SU-DHL-6 (cell line): ENCODE measurements around the gene GPX2.

ENCODE experiments used
- H2AFZ ChIP-seq: fragments of 200-600 bp; sonication (generic); 2 replicates; pipeline ENCODE4 v1.6.1; 2014; ENCODE audit warnings: low read depth, mild to moderate bottlenecking, moderate library complexity, mixed read lengths, antibody characterized with exemption, low read length; ENCODE audit not compliant: severe bottlenecking
- H3F3A ChIP-seq: fragments of 200-600 bp; shearing (Covaris generic); 2 replicates; pipeline ENCODE4 v1.6.0; 2016; ENCODE audit warnings: antibody characterized with exemption, mild to moderate bottlenecking; ENCODE audit not compliant: insufficient read depth
- H3K27ac ChIP-seq: fragments of 200-600 bp; sonication (generic); 2 replicates; pipeline ENCODE4 v1.5.1; 2016; ENCODE audit warnings: low read depth, mild to moderate bottlenecking, low read length, moderate library complexity, mixed read lengths
- H3K27me3 ChIP-seq: fragments of 200-600 bp; sonication (generic), shearing (Covaris generic); 2 replicates; pipeline ENCODE4 v1.6.0; 2014; ENCODE audit warnings: mild to moderate bottlenecking, low read length
- H3K36me3 ChIP-seq: fragments of 200-600 bp; sonication (generic); 2 replicates; pipeline ENCODE4 v1.6.1; 2014; ENCODE audit warnings: mild to moderate bottlenecking, low read length, mixed read lengths
- H3K4me2 ChIP-seq: fragments of 300-600, 200-600 bp; shearing (Covaris generic), sonication (generic); 2 replicates; pipeline ENCODE4 v1.6.0; 2014; ENCODE audit warnings: low read length, low read depth, mild to moderate bottlenecking; ENCODE audit not compliant: poor library complexity, severe bottlenecking
- H3K4me3 ChIP-seq: fragments of 200-600 bp; sonication (generic); 2 replicates; pipeline ENCODE4 v1.5.1; 2014; ENCODE audit warnings: antibody characterized with exemption, low read length, mild to moderate bottlenecking, mixed read lengths; ENCODE audit not compliant: insufficient read depth, poor library complexity, severe bottlenecking
- H3K79me2 ChIP-seq: fragments of 200-600 bp; sonication (generic); 2 replicates; pipeline ENCODE4 v1.6.1; 2014; ENCODE audit warnings: mild to moderate bottlenecking, low read length, moderate library complexity; ENCODE audit not compliant: insufficient read depth
- H3K9ac ChIP-seq: fragments of 200-600 bp; sonication (generic); 2 replicates; pipeline ENCODE4 v1.7.0; 2014; ENCODE audit warnings: mild to moderate bottlenecking, low read length
- H3K9me2 ChIP-seq: fragments of 200-600 bp; sonication (generic); replicated peaks from 2 replicates; pipeline ENCODE4 v1.6.1; 2014; ENCODE audit warnings: low read length; ENCODE audit not compliant: insufficient read depth
- H3K9me3 ChIP-seq: fragments of 200-600 bp; sonication (generic); 2 replicates; pipeline ENCODE4 v1.6.1; 2014; ENCODE audit warnings: low read length, mixed read lengths; ENCODE audit not compliant: insufficient read depth
- H4K20me1 ChIP-seq: fragments of 200-600 bp; sonication (generic); 2 replicates; pipeline ENCODE4 v1.6.1; 2014; ENCODE audit warnings: low read depth, mild to moderate bottlenecking, antibody characterized with exemption, low read length, moderate library complexity, mixed read lengths
- CTCF ChIP-seq: fragments of 200-600 bp; sonication (generic); IDR thresholded peaks from one replicate; pipeline ENCODE4 v1.5.1; 2017; ENCODE audit warnings: antibody characterized with exemption, mild to moderate bottlenecking, low read length, moderate library complexity; ENCODE audit not compliant: insufficient read depth, poor library complexity, severe bottlenecking
- EZH2phosphoT487 ChIP-seq: fragments of 200-600 bp; sonication (generic), shearing (Covaris generic); conservative IDR thresholded peaks from 2 replicates; pipeline ENCODE4 v1.6.1; 2018; ENCODE audit warnings: mild to moderate bottlenecking, antibody characterized with exemption, low read length, moderate library complexity, mixed read lengths

Gene GPX2

GRCh38 chr14:64944861-64945260 lies 2.3 kb upstream of the GPX2 start:
- Histone ChIP-seq H3K4me2 (no peak overlapping the region), H3K79me2 (no peaks in the 10 kb centered on the region), H3K36me3 (no peaks in the 10 kb centered on the region), H4K20me1 (no peaks in the 10 kb centered on the region), H3K9me2 (no peaks in the 10 kb centered on the region), H3K9me3 (no peaks in the 10 kb centered on the region), H3F3A (no peaks in the 10 kb centered on the region), H3K4me3 (no peak overlapping the region), H3K27me3 (no peaks in the 10 kb centered on the region), H3K9ac (no peak overlapping the region), H3K27ac (no peak overlapping the region), H2AFZ (no peak overlapping the region)
- TF ChIP-seq CTCF = no peak
- TF ChIP-seq EZH2phosphoT487 = no peak

- Histone ChIP-seq H3K9me2 (no peaks in the 10 kb centered on the region), H3K27ac (no peak overlapping the region), H4K20me1 (no peaks in the 10 kb centered on the region), H3K79me2 (no peaks in the 10 kb centered on the region), H2AFZ (no peak overlapping the region), H3K9me3 (no peaks in the 10 kb centered on the region), H3K9ac (no peak overlapping the region), H3K4me3 (no peak overlapping the region), H3F3A (no peaks in the 10 kb centered on the region), H3K36me3 (no peaks in the 10 kb centered on the region), H3K4me2 (no peak overlapping the region), H3K27me3 (no peaks in the 10 kb centered on the region)
- TF ChIP-seq CTCF (no peak), EZH2phosphoT487 (no peak)
These were observed 1.5 kb upstream of the GPX2 start for GRCh38 chr14:64944041-64944440.

GRCh38 chr14:64943556-64943955 lies 1.0 kb upstream of the GPX2 start:
- Histone ChIP-seq H3K36me3 (no peaks in the 10 kb centered on the region), H3K9me2 (no peaks in the 10 kb centered on the region), H3K4me3 (no peak overlapping the region), H4K20me1 (no peaks in the 10 kb centered on the region), H2AFZ (no peak overlapping the region), H3F3A (no peaks in the 10 kb centered on the region), H3K9ac (no peak overlapping the region), H3K79me2 (no peaks in the 10 kb centered on the region), H3K27ac (no peak overlapping the region), H3K9me3 (no peaks in the 10 kb centered on the region), H3K4me2 (no peak overlapping the region), H3K27me3 (no peaks in the 10 kb centered on the region)
- TF ChIP-seq CTCF (no peak), EZH2phosphoT487 (no peak)

GRCh38 chr14:64940336-64940910 lies 2.1 kb downstream of the GPX2 start:
- Histone ChIP-seq H3F3A (no peaks in the 10 kb centered on the region), H3K9me3 (no peaks in the 10 kb centered on the region), H4K20me1 (no peaks in the 10 kb centered on the region), H3K9me2 (no peaks in the 10 kb centered on the region), H3K4me2 (no peak overlapping the region), H3K27me3 (no peaks in the 10 kb centered on the region), H3K36me3 (no peaks in the 10 kb centered on the region), H3K79me2 (no peaks in the 10 kb centered on the region), H3K4me3 (no peak overlapping the region), H3K27ac (no peak overlapping the region), H3K9ac (no peak overlapping the region), H2AFZ (no peak overlapping the region)
- TF ChIP-seq EZH2phosphoT487 (no peak), CTCF (no peak)
